Articular chondrocyte of knee joint (primary cell): ENCODE results near the gene LLGL1. TPM values are rescaled to one million over a fixed set of nuclear protein-coding genes. Genes with fewer than 3 reads are reported as not detected.

ENCODE experiments used
- total RNA-seq: library from RNA; depleted of rRNA; stranded (reverse); fragments of >200 nt; gene quantifications from 2 replicates; pipeline ENCODE4 v1.2.3, GENCODE V29; 2012

The LLGL1 gene
- 39.0 and 39.9 TPM in 2 replicates for total RNA-seq

GRCh38 chr17:18225121-18225641 is at the start of gene LLGL1:
TSS of gene LLGL1 (plus strand) at chr17:18225635. CDS start at chr17:18225683, 48 bp downstream.

GRCh38 chr17:18183334-18184142 is 41.9 kb upstream of the LLGL1 start, which contains the start of gene ALKBH5:
TSS of gene ALKBH5 (plus strand) at chr17:18183828. CDS start at chr17:18184244, 416 bp downstream.

GRCh38 chr17:18258356-18259038 is 33.1 kb downstream of the LLGL1 start, which contains the start of gene FLII:
TSS of gene FLII (minus strand) at chr17:18258738. CDS start at chr17:18258690, 48 bp downstream.

GRCh38 chr17:18260332-18261145 is 35.1 kb downstream of the LLGL1 start, which contains the start of gene MIEF2:
TSS of gene MIEF2 (plus strand) at chr17:18260662. CDS start at chr17:18262721, 2,059 bp downstream.

Other genes starting within 250 kb of the LLGL1 start
- gene ATPAF2, start 186.5 kb upstream of the LLGL1 start, total RNA-seq, result 14.8 and 18.4 TPM in 2 replicates
- gene GID4, start 186.2 kb upstream of the LLGL1 start, total RNA-seq, result 14.2 and 18.0 TPM in 2 replicates
- 30.4 and 37.0 TPM in 2 replicates for gene DRG2, start 137.7 kb upstream of the LLGL1 start, total RNA-seq
- 0.86 and 1.4 TPM in 2 replicates for gene MYO15A, start 116.9 kb upstream of the LLGL1 start, total RNA-seq
- gene ALKBH5, start 41.8 kb upstream of the LLGL1 start, total RNA-seq, result 147 and 150 TPM in 2 replicates
- 226 and 239 TPM in 2 replicates for gene FLII, start 33.1 kb downstream of the LLGL1 start, total RNA-seq
- 16.7 and 19.1 TPM in 2 replicates for gene MIEF2, start 35.0 kb downstream of the LLGL1 start, total RNA-seq
- gene TOP3A, start 89.4 kb downstream of the LLGL1 start, total RNA-seq, result 37.7 and 47.0 TPM in 2 replicates
- 22.1 and 22.5 TPM in 2 replicates for gene SMCR8, start 89.7 kb downstream of the LLGL1 start, total RNA-seq
- gene SHMT1, start 137.9 kb downstream of the LLGL1 start, total RNA-seq, result 12.2 and 16.1 TPM in 2 replicates
- gene EVPLL, start 152.1 kb downstream of the LLGL1 start, total RNA-seq, result not detected in 2 replicates